Omental fat pad (tissue), 4 donors: ENCODE results near the gene ASB5. TPM values are rescaled to one million over a fixed set of nuclear protein-coding genes. Genes with fewer than 3 reads are reported as not detected.

Experiments
- ATAC-seq: fragments of 150-250 bp; one replicate; pipeline ENCODE4 v1.9.1; 2016; ENCODE audit warnings: mild to moderate bottlenecking, moderate library complexity; ENCODE audit not compliant: low FRiP score
- DNase-seq: peaks from one replicate; pipeline ENCODE4 v3.0.0-alpha.2; 2019; ENCODE audit warnings: low spot score
- total RNA-seq, 4 donors: library from RNA; depleted of rRNA; stranded (reverse); fragments of >200 nt; gene quantifications; one replicate each; pipeline ENCODE4 v1.1.0, GENCODE V29; 2016
- TF ChIP-seq, protein P1 (sequence below), 3 donors: fragments of 450-650 bp; IDR thresholded peaks; one replicate each; pipeline ENCODE4 v1.5.1; 2016 to 2017; ENCODE audit warnings: antibody characterized with exemption in 3 of 3, mild to moderate bottlenecking in 3 of 3, moderate library complexity in 2 of 3

Gene ASB5
- total RNA-seq, 4 donors from 2014 or later: not detected

DNA sequence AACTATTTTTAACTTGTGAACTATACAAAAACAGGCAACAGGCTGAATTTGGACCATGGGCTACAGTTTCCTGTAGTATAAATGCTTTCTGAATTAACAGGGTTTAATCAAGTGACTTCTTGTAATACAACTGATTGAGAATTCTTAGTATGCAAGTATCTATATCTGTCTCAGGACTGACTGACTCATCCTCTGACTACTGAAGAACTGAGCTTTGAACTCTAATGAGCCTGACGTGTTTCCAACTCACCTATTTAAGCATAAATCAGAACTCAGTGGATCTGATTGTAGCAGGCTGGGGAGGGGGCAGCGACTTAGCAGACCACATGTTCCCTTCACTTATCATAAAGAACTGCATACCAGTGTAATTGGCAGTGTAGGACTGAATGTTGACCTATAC lies 81.4 kb downstream of the ASB5 start:
- TF ChIP-seq, protein P1, sequence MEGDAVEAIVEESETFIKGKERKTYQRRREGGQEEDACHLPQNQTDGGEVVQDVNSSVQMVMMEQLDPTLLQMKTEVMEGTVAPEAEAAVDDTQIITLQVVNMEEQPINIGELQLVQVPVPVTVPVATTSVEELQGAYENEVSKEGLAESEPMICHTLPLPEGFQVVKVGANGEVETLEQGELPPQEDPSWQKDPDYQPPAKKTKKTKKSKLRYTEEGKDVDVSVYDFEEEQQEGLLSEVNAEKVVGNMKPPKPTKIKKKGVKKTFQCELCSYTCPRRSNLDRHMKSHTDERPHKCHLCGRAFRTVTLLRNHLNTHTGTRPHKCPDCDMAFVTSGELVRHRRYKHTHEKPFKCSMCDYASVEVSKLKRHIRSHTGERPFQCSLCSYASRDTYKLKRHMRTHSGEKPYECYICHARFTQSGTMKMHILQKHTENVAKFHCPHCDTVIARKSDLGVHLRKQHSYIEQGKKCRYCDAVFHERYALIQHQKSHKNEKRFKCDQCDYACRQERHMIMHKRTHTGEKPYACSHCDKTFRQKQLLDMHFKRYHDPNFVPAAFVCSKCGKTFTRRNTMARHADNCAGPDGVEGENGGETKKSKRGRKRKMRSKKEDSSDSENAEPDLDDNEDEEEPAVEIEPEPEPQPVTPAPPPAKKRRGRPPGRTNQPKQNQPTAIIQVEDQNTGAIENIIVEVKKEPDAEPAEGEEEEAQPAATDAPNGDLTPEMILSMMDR (IDR thresholded peaks at IDR 0.05): no peak
- DNase-seq (no peak), ATAC-seq (no peak)

DNA sequence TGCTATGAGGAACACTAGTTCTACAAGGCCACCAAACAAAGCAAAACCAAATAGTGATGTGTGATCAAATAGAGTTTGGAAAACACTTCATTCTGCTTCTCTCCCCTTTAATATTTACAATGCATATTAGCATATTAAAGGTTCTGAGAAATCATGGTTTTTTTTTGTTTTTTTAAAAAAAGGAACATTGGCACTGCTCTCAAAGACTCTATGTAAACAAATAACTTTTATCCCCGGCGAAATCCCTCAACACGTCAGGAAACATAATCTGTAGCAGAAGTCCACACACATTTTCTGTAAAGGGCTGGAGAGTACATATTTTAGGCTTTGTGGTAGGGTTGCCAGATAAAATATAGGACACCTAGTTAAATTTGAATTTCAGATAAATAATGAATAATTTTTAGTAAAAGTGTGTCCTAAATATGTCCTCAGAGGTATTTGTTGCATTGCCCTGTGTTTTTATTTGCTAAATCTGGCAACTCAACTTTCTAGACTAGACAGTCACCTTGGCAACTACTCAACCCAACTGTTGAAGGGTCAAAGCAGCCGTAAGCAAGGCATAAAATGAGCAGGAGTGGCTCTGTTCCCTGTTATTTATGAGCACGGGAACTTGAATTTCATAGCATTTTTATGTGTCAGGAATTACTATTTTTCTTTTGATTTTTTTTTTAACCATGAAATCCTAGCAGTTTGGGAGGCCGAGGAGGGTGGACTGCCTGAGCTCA lies 82.2 kb downstream of the ASB5 start:
- DNase-seq (no peak), ATAC-seq (no peak)
- TF ChIP-seq, protein P1 (IDR thresholded peaks at IDR 0.05): no peak

DNA sequence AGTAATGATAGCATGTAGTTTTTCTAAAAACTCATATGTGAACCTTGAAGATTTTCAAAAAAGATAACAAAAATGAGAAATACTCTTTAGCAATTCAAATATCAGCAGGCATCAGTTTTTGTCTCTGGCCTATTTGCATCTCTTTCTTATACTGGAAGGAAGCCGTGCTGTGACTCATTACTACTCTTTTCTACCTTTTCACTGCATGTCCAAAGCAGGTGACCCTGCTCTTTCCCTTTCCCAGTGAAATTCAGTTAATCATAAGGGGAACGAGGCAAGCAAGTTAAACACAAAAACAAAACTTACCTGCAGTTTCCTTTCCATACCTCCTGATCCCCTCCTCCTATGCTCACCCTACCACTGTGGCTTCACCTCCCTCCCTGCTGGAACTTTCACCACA lies 83.0 kb downstream of the ASB5 start:
- TF ChIP-seq, protein P1 (IDR thresholded peaks at IDR 0.05): no peak
- no peak for ATAC-seq
- DNase-seq: no peak

DNA sequence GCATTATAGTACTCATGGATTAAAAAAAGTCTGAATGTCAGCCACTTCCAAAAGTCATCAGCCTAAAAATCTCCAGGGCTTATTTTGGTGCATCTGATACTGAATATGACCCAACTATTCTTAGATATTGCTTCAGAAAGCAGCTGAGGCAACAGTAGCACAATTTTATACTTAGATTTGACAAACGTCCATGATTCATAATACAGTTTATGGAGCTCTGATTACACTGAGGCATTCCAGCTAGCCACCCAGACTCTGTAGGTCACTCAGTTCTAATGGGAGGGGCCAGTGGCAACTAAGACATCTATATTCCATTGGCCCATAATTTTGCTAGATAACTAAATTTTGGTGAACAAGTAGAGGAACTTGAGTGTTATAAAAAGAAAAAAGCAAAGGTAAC lies 84.0 kb downstream of the ASB5 start:
- DNase-seq: no peak
- TF ChIP-seq, protein P1 (IDR thresholded peaks at IDR 0.05): no peak
- ATAC-seq: no peak

Other genes starting within 250 kb of the ASB5 start
- gene WDR17, start 203.4 kb downstream of the ASB5 start, total RNA-seq: 1 to 10 TPM in 3 of 4 donors, under 1 TPM in 1; 0.84 to 3.6 (median 3.3) TPM
- gene SPATA4, start 73.6 kb downstream of the ASB5 start, total RNA-seq: not detected
- gene SPCS3, start 50.7 kb upstream of the ASB5 start, total RNA-seq: 10 to 100 TPM; 72.1 to 84.0 (median 80.6) TPM